ENCODE results near the gene SLC16A6.
"Not testable (repeated sequence)": the region's sequence is repeated elsewhere in the genome, so short reads cannot be mapped to it uniquely, and the experiment has no call there.

The SLC16A6 gene

DNA sequence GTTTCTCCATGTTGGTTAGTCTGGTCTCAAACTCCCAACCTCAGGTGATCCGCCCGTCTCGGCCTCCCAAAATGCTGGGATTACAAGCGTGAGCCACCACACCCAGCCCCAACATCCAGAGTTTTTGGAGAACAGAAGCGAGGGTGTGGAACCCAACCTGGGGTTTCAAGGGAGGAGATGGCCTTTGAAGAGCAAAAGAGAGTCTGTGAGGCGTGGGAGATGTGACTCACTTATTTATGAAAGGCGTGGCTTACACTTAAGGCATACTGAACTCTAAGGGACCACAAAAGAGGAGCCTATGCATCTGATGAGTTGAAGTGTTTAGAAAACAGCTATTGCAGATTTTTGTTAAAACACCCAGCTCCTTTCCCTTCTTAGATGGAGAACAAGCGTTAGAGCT, 19.2 kb upstream of the SLC16A6 start:
- peak; percentile 19 for DNase-seq

DNA sequence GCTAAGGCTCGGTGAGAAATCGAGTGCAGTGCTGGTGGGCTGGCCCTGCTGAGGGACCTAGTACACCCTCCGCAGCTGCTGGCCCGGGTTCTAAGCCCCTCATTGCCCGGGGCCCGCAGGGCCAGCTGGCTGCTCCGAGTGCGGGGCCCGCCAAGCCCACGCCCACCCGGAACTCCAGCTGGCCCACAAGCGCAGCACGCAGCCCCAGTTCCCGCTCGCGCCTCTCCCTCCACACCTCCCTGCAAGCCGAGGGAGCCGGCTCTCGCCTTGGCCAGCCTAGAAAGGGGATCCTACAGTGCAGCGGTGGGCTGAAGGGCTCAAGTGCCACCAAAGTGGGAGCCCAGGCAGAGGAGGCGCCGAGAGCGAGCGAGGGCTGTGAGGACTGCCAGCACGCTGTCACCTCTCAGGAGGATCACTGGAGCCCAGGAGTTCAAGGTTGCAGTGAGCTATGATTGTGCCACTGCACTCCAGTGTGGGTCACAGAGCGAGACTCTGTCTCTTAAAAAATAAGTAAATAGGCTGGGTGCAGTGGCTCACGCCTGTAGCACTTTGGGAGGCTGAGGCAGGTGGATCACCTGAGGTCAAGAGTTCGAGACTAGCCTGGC, 18.2 kb upstream of the SLC16A6 start:
- DNase-seq, result not testable (repeated sequence)

DNA sequence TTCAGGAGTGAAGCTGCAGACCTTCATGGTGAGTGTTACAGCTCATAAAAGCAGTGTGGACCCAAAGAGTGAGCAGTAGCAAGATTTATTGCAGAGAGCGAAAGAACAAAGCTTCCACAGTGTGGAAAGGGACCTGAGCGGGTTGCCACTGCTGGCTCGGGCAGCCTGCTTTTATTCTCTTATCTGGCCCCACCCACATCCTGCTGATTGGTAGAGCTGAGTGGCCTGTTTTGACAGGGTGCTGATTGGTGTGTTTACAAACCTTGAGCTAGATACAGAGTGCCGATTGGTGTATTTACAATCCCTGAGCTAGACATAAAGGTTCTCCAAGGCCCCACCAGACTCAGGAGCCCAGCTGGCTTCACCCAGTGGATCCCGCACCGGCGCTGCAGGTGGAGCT, 17.6 kb upstream of the SLC16A6 start:
- DNase-seq, result not testable (repeated sequence)

DNA sequence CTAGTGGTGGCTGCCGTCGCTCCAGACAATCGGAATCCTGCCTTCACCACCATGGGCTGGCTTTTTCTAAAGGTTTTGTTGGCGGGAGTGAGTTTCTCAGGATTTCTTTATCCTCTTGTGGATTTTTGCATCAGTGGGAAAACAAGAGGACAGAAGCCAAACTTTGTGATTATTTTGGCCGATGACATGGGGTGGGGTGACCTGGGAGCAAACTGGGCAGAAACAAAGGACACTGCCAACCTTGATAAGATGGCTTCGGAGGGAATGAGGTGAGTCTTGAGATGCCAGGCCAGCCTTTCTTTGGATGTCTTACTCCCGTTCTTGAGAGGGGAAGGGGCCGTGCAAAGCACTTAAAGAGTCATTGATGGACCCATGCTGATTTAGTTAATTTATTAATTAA, 16.5 kb upstream of the SLC16A6 start:
- DNase-seq, result no peak

DNA sequence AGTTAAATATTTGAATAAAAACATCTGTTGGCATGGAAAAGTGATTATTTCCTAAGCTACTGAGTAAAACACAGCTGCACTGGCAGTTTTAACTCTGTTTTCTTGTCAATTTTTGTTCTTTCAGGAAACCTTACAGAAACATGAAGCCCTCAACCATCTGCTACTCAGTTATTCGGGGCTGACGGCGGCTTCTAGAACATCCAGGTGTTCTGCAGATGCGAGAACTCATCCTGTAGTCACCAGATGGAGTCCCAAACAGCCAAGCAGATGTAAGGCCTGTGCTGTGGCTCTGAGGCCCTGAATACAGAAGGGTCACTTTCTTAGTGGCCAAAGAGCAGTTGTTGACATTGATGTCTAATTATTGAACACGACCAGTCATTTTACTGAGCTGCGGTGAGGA, 15.9 kb upstream of the SLC16A6 start:
- DNase-seq, result no peak

DNA sequence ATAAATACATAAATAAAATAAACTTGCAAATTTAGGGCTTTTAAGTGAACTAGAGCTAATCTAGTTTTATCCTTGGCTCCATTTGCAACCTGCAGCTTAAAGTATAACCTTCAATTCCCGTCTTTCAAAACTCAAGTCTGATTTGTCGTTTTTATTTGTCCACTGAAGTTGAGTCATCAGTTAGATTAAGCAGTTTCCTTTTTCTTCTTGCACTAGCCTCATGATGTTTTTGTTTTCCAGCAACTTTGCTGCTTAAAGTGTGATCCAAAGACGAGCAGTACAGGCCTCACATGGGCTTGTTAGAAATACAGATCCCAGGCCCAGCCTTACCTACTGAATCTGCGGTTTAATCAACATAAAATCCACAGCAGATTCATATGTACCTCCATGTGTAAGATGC, 14.2 kb upstream of the SLC16A6 start:
- no peak for DNase-seq

DNA sequence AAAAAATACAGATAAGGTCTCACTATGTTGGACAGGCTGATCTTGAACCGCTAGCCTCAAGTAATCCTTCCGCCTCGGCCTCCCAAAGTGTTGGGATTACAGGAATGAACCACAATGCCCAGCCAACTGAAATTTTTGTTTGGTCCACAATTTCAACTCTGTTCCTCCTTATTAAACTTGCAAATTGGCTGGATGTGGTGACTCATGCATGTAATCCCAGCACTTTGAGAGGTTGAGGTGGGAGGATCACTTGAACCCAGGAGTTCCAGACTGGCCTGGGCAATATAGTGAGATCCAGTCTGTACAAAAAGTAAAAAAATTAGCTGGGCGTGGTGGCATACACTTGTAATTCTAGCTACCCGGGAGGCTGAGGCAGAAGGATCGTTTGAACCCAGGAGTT, 13.8 kb upstream of the SLC16A6 start:
- no peak for DNase-seq

DNA sequence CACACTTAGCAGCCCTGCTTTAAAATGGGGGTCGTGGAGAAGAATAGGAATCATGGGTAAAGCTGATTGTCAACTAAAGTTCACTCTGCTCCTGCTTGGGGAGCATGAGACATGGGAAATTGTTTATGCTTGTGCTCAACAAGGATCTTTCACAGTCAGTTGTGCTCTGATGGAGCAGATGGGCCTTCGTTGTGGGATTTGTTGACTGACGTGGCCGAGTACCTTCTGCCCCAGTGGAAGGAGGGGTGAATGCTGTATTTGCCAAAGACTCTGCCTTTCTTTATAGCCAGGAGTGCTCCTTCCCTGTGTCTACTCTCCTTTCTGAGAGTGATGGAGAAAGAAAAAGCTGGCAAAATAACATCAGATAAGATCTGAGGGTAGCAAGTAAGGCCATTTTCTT, 11.7 kb upstream of the SLC16A6 start:
- DNase-seq, result no peak

DNA sequence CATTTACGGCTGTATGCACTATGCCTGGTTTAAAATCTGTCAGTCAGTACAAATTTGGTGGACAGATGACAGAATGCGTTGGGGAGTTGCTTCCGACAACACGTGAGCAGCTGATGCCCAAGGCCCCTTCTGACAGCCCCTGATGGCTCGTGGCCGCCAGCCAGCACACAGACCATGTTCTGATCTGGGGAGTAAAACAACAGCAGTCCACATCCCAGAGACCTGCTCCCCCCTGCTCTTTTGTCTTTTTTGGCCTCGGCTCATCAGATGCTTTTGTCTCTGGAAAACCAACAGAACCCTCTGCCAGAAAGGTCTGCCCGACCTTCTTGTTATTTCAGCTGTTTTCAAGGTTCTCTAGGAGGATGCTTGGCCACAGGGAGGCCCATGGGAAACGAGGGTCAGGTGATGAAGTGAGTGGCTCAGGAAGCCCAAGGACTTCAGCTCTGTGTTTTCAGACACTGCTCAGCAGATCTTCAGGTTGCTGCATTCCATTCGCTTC, 11.2 kb upstream of the SLC16A6 start:
- no peak for DNase-seq

DNA sequence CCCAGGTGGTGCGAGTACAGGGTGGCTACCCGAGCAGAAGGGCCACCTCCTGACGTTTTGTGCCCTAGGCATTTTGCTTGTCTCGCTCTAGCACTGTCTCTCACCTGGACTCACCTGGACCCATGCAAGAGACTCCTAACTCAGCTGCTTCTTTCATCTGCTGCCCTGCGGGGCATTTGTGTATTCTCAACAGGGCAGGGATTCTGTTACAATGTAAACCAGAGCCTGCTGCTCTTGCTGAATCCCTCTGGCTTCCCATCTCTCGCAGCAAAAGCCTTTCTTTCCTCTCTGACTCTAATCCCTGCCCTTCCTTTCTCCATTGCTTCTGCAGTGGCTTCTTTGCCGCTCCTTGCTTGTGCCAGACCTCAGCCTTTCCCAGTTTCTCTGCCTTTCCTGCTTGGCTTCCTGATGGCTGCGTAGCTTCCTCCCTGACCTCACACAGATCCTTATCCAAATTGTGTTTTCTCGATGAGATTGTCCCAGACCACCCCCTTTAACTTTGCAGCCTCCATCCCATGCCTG, 10.6 kb upstream of the SLC16A6 start:
- peak; percentile 88 for DNase-seq

DNA sequence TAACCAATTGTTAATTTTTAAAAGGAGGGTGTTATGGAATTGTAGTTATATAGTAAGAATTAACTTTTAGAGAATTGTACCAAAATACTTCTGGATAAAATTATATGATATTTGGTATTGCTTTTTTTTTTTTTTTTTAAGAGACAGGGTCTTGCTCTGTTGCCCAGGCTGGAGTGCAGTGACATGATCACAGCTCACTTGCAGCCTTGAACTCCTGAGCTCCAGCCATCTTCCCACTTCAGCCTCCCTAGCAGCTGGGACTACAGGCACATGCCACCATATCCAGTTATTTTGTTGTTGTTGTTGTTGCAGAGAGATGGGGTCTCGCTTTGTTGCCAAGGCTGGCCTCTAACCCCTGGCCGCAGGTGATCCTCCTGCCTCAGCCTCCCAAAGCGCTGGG, 8.9 kb upstream of the SLC16A6 start:
- no peak for DNase-seq

DNA sequence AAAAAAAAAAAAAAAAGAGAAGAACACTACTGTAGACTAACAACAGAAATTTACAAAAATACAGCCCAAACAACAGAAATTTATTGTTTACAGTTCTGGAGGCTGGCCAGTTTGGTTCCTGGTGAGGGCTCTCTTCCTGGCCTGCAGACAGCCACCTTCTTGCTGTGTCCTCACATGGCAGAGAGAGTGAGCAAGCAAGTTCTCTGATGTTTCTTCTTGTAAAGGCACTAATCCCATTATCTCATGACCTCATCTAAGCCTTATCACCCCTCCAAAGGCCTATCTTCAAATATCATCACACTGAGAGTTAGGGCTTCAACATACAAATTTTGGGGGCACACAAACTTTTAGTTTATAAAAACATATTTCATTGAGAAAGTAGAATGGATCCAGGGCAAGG, 7.7 kb upstream of the SLC16A6 start:
- no peak for DNase-seq

DNA sequence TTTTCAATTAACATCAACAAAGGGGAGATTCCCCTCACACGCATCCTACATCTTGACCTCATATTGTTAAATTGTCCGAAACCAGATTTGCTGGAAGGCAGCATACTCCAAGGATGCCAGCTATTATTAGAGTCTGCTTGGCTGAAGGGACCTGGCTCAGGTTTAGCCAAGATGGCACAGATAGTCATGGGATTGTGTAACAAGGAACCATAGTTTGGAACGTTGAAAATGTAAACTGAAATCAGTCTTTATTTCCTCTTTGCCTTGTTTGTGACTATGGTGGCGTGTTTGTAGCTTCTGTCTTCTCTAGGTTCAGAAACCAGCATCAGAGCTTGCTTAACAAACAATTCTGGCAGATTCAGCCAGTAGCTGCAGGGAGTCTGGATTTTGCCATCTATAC, 6.3 kb upstream of the SLC16A6 start:
- no peak for DNase-seq

DNA sequence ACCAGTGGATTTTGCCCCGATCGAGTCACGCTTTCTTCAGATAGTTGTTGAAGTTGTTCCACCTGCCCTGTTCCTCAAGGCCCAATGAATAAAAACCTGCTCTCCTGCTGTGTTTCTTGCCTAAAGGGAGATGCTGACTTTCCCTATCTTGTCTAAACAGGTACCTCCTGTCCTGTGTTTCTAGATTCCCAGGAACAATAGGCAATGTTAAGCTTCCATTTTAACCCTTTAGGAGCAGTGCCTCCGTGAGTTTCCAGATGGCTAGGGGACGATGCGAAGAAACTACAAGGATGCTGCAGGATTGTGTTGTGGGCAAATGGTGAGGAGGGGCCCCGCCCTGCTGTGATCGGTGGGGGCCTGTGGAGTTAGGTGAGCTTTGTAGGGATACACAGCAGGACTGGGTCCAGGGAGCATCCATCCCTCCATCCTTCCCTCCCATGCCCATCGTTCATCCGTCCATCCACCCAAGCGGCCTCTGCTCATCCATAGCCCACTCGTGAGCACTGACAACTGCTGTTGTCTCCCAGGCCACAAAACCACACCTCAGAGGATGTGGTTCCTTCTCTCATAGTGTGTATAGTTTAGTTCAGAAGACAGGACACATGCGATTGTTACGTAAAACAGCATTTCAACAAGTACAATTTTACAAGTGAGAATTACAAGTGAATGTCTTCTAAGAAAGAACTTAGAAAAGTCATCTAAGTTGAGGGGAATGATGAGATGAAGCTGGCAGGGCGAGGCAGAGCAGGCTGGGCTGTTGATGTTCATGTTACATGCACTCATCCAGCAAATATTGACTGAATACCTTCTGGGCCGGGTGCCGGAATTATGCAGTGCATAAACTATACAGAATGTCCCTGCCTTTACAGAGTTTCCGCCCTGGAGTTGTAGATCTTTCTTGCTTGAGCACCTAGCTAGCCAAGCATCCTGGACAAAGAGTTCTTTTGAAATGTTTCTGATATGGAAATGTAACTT, 5.6 kb upstream of the SLC16A6 start:
- DNase-seq, result no peak

DNA sequence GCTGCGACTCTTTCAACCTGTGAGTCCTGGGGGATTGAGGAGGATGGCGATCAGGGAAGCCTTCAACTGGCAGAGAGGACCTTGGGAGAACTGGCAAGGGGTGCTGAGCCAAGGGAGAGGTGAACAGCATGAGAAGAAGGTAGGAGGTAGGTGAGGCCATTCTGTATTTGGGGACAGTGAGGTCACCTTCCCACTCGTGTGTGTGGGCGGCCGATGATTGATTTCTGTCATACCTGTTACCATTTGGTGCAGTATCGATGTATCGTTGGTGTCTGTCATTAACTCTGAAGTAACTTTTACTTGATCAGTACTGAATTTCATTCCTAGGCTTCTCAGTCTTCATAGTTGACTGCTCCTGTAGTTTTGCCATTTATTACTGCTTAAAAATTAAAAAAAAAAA, 4.2 kb upstream of the SLC16A6 start:
- DNase-seq, result no peak

DNA sequence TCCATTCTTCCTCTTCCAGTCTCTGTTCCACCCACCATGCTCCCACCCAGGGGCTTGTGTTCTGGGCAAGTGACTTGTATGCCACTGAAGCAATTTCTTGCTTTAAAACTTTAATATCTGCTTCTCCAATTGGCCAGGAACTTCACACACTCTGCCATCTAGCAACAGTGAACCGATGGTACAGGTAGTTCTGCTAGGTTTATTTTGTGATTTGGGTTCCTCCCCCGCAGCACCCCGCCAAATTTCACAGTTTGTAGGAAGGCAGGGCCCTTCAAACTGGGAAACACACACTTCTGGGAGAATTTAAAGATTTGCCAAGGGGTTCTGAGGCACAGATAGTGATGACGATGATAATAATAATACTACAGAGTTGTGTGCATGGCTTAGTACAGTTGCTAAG, 3.7 kb upstream of the SLC16A6 start:
- DNase-seq, result no peak

DNA sequence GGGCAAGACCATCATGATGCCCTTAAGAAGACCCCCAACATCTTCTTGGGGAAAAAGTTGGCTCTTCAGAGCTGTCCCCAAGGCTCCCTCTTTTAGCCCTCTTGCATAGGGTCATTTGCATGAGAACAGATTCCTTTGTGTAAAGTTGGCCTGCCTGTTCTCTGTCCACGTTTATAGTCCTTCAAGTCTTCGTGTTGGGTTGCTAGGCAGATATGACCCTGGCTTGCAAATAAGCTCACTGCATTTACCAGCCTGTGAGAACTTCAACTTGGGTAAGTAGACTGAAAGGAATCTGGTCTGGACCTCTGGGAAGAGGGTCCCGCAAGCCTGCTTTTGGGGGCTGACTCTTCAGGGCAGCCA, 3.2 kb upstream of the SLC16A6 start:
- DNase-seq, result peak; percentile 26

DNA sequence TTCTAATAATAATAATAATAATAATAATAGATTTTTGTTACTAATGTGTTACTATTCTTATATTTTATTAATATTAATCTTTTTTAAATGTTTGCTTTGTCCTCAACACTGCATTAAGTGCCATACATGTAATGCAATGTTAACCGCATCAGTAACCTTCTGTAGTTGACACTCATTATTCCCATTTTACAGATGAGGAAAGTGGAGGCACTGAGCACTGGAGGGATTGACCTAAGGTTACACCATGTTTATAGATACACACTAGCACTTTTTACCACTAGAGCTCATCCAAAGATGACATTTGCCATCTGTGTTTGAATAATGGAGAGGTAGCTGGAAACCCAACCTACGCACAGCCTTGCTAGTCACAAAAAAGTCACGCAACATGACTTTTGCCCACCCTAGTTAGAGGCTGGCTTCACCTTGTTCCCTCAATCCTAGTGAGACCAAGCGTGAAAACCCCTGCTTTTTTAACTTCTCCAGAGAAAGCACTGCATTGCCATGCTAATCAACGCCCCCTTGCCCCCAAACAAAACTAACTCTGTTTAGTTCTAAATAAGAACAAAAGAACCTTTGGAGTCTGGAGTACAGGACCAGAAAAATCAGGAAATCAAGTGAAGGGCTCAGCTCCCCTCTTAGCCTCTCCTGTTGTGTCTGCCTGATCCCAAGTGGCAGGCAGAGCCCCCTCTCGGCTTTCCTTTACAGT, 2.7 kb upstream of the SLC16A6 start:
- DNase-seq, result no peak

DNA sequence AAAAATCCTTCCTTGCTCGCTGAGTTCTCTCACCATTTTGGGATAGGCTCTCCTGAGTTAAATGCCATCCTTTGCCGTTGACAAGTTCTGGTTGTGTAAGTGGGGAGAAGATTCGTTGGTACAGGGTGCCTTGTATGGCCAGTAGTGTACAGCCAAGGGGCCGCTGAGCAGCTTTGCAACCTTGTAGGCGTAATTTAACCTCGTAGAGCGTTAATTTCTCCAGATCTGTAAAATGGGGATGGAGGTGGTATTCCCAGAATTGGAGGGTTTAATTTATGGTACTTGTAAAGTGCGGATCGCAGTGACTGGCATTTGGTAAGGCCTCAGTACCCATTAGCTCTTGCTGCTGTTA, 1.7 kb upstream of the SLC16A6 start:
- DNase-seq, result no peak

DNA sequence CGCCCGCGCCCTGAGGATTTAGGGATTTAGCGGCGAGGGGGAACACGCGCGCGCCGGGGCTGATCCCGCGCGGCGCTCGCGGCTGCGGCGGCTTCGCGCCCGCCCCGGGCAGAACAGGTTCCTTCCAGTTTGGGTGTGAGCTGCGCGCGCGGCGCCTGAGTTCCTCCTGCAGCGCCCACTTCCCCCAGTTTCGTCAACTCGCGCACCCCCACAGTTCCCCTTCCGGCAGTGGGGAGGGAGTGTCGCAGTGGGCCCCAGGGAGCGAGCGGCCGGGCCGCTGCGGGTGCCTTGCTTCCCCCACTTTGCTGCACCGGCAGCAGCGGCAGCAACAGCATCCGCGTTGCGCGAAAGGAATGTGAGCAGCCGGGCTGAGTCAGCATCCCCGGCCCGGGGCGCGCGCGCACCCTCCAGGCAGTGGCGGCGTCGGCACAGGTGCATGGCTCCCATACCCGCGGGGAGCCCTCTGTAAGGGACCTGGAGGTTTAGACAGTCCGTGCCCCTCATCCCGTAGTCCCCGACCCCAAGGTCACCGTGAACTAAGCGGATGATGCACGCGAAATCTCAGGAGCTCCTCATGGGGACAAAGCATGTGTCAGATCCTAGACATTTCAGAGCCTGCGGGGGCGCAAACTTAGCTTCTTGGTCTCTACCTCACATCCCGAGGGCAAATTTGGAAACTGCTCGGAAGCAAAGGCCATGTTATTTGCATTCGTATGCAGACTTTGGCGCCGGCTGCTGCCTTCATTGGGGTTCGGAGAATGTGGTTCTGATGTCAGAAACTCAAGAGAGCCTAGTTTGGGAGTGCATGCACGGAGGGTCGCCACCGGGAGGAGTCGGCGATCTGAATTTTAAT, 1.1 kb upstream of the SLC16A6 start:
- peak; percentile 91 for DNase-seq

DNA sequence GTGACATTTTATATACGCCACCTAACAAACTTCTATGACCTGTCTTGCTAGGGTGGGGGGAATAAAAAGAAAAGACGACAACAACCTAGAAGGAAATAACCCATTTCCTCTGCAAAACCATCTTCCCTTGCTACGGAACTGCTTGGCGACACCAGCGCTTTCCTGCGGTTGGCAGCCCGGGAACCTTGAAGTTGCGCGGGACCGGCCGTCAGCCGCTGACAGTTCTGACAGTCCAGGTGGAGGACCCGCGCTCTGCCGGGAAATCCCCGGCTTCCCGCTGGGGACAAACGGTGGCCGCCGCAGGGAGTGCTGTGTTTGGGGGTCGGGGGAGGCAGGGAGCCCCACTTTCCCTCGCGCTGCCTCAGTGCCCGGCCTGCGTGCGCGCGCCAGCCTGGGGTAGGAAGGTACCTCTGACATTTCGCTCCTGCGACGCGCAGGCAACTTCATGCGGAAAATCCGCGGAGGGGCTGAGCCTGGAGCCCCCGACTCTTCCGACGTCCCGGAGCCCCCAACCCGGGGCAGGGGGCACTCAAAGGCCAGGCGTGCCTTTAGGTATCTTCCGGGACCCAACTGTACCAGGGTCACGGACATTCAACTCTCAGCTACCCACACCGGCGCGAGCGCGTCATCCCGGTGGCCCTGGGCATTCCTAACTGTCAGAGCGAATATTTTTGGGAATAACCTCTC, 516 bp downstream of the SLC16A6 start:
- DNase-seq, result peak; percentile 71

DNA sequence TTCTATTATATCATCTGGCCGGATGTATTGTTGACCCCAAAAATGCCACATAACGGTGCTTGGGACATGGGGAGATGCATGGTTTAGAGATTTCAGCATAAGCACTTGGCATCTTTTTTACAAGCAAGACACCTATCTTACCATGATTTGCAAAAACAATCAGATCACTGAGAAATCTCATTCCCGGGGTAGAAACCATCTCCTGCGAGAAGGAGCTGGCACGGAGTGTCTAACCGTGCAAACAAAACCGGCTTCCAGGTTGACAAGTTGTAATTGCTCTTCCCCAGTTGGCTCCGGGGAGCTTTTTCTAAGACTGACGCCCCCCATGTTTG, 1.0 kb downstream of the SLC16A6 start:
- peak; percentile 50 for DNase-seq

Measured in DMS53 (cell line).